Glutamatergic neuron (in vitro differentiated cells): ENCODE data around the gene TTBK1. TPM values are rescaled to one million over a fixed set of nuclear protein-coding genes. Genes with fewer than 3 reads are reported as not detected.
"Not testable (repeated sequence)": the region's sequence is repeated elsewhere in the genome, so short reads cannot be mapped to it uniquely, and the experiment has no call there.

ENCODE experiments used
- DNase-seq: peaks from one replicate; pipeline ENCODE4 v3.0.0; 2022
- H3K27ac Mint-ChIP-seq: one replicate; pipeline ENCODE4 v1.8.0; 2020; ENCODE audit warnings: mild to moderate bottlenecking, mixed read lengths, inconsistent platforms; ENCODE audit not compliant: unreplicated experiment
- H3K27me3 Mint-ChIP-seq: one replicate; pipeline ENCODE4 v1.8.0; 2020; ENCODE audit warnings: mild to moderate bottlenecking, moderate library complexity, mixed read lengths, inconsistent platforms; ENCODE audit not compliant: unreplicated experiment
- H3K36me3 Mint-ChIP-seq: one replicate; pipeline ENCODE4 v1.8.0; 2020; ENCODE audit warnings: mild to moderate bottlenecking, mixed read lengths, inconsistent platforms; ENCODE audit not compliant: unreplicated experiment
- H3K4me1 Mint-ChIP-seq: one replicate; pipeline ENCODE4 v1.8.0; 2020; ENCODE audit warnings: mild to moderate bottlenecking, low read depth, mixed read lengths, inconsistent platforms; ENCODE audit not compliant: unreplicated experiment
- H3K4me3 Mint-ChIP-seq: one replicate; pipeline ENCODE4 v1.8.0; 2020; ENCODE audit warnings: mild to moderate bottlenecking, mixed read lengths, inconsistent platforms; ENCODE audit not compliant: unreplicated experiment
- H3K9me3 Mint-ChIP-seq: one replicate; pipeline ENCODE4 v1.8.0; 2020; ENCODE audit warnings: mild to moderate bottlenecking, moderate library complexity, mixed read lengths, inconsistent platforms; ENCODE audit not compliant: unreplicated experiment
- total RNA-seq: library from RNA; stranded (reverse); fragmentation: NEBNext Ultra II Directional; extraction: Animal tissue kit (Norgen Biotek cat#: 25700); gene quantifications from one replicate; pipeline ENCODE4 v1.2.1, GENCODE V29; 2021; ENCODE audit not compliant: unreplicated experiment
- TF ChIP-seq, protein P1 (sequence below): fragments of 200-600 bp; sonication (generic); IDR thresholded peaks from one replicate; pipeline ENCODE4 v1.5.0; 2021; ENCODE audit not compliant: partially characterized antibody, unreplicated experiment

The TTBK1 gene
- total RNA-seq, 1 donor from 2014 or later: 47.3 TPM

DNA sequence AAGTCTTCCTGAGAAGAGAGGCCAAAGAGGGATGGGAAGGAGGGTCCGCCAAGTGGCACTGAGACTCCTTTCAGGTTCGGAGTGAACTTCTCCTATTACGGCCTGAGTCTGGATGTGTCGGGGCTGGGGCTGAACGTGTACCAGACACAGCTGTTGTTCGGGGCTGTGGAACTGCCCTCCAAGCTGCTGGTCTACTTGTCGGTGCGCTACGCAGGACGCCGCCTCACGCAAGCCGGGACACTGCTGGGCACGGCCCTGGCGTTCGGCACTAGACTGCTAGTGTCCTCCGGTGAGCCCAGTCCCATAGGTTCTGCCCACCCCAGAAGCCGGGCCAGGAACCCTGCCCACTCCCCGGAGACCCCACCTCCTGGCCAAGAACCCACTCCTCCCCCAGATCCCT, 58.8 kb downstream of the TTBK1 start:
- Mint-ChIP-seq H3K27ac (no peak overlapping the region), H3K36me3 (no peaks in the 10 kb centered on the region), H3K27me3 (peaks cover 6% of the 10 kb centered on the region), H3K4me1 (no peaks in the 10 kb centered on the region), H3K9me3 (peaks cover 4% of the 10 kb centered on the region), H3K4me3 (no peak overlapping the region)
- TF ChIP-seq, protein P1, sequence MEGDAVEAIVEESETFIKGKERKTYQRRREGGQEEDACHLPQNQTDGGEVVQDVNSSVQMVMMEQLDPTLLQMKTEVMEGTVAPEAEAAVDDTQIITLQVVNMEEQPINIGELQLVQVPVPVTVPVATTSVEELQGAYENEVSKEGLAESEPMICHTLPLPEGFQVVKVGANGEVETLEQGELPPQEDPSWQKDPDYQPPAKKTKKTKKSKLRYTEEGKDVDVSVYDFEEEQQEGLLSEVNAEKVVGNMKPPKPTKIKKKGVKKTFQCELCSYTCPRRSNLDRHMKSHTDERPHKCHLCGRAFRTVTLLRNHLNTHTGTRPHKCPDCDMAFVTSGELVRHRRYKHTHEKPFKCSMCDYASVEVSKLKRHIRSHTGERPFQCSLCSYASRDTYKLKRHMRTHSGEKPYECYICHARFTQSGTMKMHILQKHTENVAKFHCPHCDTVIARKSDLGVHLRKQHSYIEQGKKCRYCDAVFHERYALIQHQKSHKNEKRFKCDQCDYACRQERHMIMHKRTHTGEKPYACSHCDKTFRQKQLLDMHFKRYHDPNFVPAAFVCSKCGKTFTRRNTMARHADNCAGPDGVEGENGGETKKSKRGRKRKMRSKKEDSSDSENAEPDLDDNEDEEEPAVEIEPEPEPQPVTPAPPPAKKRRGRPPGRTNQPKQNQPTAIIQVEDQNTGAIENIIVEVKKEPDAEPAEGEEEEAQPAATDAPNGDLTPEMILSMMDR: no peak
- DNase-seq: no peak

DNA sequence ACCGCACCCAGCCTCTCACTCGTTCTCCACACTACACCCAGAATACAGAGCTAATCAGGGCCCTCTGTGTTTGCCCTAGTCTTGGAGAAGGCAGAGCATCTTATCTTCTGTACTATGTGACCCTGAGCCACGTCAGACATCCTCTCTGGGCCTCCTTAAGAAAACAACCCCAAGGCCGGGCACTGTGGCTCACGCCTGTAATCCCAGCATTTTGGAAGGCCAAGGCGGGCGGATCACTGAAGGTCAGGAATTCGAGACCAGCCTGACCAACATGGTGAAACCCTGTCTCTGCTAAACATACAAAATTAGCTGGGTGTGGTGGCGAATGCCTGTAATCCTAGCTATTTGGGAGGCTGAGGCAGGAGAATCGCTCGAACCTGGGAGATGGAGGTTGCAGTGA, 59.7 kb downstream of the TTBK1 start:
- H3K9me3 Mint-ChIP-seq, H3K4me3 Mint-ChIP-seq, H3K4me1 Mint-ChIP-seq, H3K27me3 Mint-ChIP-seq, DNase-seq, H3K27ac Mint-ChIP-seq, H3K36me3 Mint-ChIP-seq: not testable (repeated sequence)

DNA sequence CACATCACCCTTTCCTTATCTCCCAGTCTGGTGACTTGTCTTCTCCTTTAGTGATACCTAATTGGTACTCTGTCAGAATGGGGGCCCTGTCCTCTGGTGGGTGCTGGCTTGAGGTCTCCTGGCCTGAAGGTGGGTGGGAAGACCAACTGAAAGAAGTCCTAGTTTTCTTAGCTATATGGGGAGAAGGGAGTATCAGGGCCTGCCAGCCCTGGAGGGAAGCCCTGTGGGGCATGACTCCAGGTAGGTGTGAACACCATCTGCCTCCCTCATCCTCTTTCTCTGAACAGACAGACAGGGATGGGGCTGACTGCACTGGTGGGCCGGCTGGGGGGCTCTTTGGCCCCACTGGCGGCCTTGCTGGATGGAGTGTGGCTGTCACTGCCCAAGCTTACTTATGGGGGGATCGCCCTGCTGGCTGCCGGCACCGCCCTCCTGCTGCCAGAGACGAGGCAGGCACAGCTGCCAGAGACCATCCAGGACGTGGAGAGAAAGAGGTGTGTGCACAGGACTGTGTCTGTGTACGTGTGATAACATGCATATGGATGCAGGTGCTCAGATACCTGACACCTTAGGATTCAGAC, 60.6 kb downstream of the TTBK1 start:
- Mint-ChIP-seq H3K4me3 (no peak overlapping the region), H3K27ac (no peak overlapping the region), H3K4me1 (no peaks in the 10 kb centered on the region), H3K9me3 (peaks cover 4% of the 10 kb centered on the region), H3K36me3 (no peaks in the 10 kb centered on the region), H3K27me3 (peaks cover 8% of the 10 kb centered on the region)
- TF ChIP-seq, protein P1: no peak
- DNase-seq: no peak

DNA sequence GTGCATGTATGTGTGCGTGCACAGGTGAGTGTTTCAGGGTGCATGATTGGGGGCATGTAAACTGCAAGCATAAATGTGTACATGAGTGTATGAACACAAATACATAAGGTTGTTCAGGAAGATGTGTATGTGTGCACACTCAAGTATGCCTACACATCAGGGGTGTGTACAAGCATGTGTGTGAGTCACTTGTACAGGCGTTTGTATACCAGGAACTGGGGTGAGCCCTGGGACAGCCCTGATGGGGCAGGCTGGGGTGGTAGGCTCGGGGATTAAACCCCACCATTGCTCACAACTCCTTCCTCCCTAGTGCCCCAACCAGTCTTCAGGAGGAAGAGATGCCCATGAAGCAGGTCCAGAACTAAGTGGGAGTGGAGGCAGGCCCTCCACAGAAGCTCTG, 61.1 kb downstream of the TTBK1 start:
- Mint-ChIP-seq H3K4me3 (no peak overlapping the region), H3K36me3 (no peaks in the 10 kb centered on the region), H3K9me3 (peaks cover 4% of the 10 kb centered on the region), H3K27ac (no peak overlapping the region), H3K4me1 (no peaks in the 10 kb centered on the region), H3K27me3 (peaks cover 8% of the 10 kb centered on the region)
- DNase-seq: no peak
- TF ChIP-seq, protein P1: no peak

DNA sequence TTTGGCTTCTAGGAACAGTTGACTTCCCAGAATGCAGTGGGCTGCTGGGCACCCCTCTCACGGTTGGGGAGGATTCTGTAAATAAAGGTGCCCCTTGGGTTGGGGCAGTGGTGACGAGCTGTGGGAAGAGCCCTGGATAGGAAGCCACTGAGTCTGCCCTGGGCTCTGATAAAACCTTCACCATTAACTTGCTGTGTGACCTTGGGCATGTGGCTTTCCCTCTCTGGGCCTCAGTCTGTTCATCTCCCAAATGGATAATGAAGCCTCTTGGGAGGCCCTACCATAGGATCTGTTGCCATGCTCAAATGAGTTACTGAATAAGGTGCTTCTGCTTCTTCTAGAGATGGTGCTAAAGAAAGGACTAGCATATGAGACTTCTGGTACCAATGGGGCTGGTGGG, 61.6 kb downstream of the TTBK1 start:
- TF ChIP-seq, protein P1: no peak
- Mint-ChIP-seq H3K4me1 (no peaks in the 10 kb centered on the region), H3K36me3 (no peaks in the 10 kb centered on the region), H3K4me3 (no peak overlapping the region), H3K27me3 (peaks cover 7% of the 10 kb centered on the region), H3K27ac (no peak overlapping the region), H3K9me3 (peaks cover 3% of the 10 kb centered on the region)
- no peak for DNase-seq

DNA sequence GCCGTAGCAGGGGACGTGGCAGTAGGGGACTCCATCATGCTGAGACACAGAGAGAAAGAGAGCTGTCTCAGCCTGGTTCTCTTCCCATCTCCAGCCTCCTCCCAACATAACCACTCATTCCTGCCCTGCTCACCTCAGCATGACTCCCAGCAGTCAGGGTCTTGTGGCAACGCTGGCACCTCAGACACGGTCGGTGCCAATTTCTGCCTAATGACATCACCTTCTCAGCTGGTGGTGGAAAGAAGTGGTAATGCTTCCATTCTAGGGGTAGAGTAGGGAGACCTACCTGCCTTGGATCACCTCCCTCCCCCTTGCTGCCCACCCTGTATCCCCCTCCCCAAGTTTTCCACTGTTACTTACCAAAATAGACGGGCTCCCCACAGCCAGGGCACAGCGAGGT, 62.8 kb downstream of the TTBK1 start:
- TF ChIP-seq, protein P1: no peak
- DNase-seq: no peak
- no peak overlapping the region for H3K4me3 Mint-ChIP-seq
- no peaks in the 10 kb centered on the region for H3K4me1 Mint-ChIP-seq
- H3K9me3 Mint-ChIP-seq: no peaks in the 10 kb centered on the region
- no peak overlapping the region for H3K27ac Mint-ChIP-seq
- no peaks in the 10 kb centered on the region for H3K36me3 Mint-ChIP-seq
- H3K27me3 Mint-ChIP-seq: peaks cover 3% of the 10 kb centered on the region
